Glutamatergic neuron (in vitro differentiated cells): ENCODE results near the gene ARL15. TPM values are rescaled to one million over a fixed set of nuclear protein-coding genes. Genes with fewer than 3 reads are reported as not detected.

Experiments used
- DNase-seq: peaks from one replicate; pipeline ENCODE4 v3.0.0; 2022
- H3K27ac Mint-ChIP-seq: one replicate; pipeline ENCODE4 v1.8.0; 2020; ENCODE audit warnings: mild to moderate bottlenecking, mixed read lengths, inconsistent platforms; ENCODE audit not compliant: unreplicated experiment
- H3K27me3 Mint-ChIP-seq: one replicate; pipeline ENCODE4 v1.8.0; 2020; ENCODE audit warnings: mild to moderate bottlenecking, moderate library complexity, mixed read lengths, inconsistent platforms; ENCODE audit not compliant: unreplicated experiment
- H3K36me3 Mint-ChIP-seq: one replicate; pipeline ENCODE4 v1.8.0; 2020; ENCODE audit warnings: mild to moderate bottlenecking, mixed read lengths, inconsistent platforms; ENCODE audit not compliant: unreplicated experiment
- H3K4me1 Mint-ChIP-seq: one replicate; pipeline ENCODE4 v1.8.0; 2020; ENCODE audit warnings: mild to moderate bottlenecking, low read depth, mixed read lengths, inconsistent platforms; ENCODE audit not compliant: unreplicated experiment
- H3K4me3 Mint-ChIP-seq: one replicate; pipeline ENCODE4 v1.8.0; 2020; ENCODE audit warnings: mild to moderate bottlenecking, mixed read lengths, inconsistent platforms; ENCODE audit not compliant: unreplicated experiment
- H3K9me3 Mint-ChIP-seq: one replicate; pipeline ENCODE4 v1.8.0; 2020; ENCODE audit warnings: mild to moderate bottlenecking, moderate library complexity, mixed read lengths, inconsistent platforms; ENCODE audit not compliant: unreplicated experiment
- total RNA-seq: library from RNA; stranded (reverse); fragmentation: NEBNext Ultra II Directional; extraction: Animal tissue kit (Norgen Biotek cat#: 25700); gene quantifications from one replicate; pipeline ENCODE4 v1.2.1, GENCODE V29; 2021; ENCODE audit not compliant: unreplicated experiment
- TF ChIP-seq, protein P1 (sequence below): fragments of 200-600 bp; sonication (generic); IDR thresholded peaks from one replicate; pipeline ENCODE4 v1.5.0; 2021; ENCODE audit not compliant: partially characterized antibody, unreplicated experiment

The ARL15 gene
- total RNA-seq, 1 donor from 2014 or later: 37.4 TPM

DNA sequence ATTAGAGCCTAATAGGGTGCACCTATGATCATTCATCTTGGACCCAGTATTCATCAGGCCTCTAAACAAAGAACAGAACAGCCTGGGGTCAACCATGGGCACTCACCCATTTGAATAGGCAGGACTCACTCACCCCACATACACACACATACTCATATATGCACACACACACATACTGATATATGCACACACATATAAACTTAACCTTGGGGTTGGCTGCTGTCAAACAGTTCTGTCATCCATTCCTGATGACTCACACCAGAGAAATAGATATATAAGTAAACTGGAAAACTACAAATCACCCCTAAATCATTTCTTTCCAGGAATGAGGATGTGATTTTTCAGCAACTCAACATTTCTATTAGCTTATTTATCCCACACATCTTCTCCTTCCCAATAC lies 51.3 kb downstream of the ARL15 start:
- H3K4me3 Mint-ChIP-seq: no peak overlapping the region

DNA sequence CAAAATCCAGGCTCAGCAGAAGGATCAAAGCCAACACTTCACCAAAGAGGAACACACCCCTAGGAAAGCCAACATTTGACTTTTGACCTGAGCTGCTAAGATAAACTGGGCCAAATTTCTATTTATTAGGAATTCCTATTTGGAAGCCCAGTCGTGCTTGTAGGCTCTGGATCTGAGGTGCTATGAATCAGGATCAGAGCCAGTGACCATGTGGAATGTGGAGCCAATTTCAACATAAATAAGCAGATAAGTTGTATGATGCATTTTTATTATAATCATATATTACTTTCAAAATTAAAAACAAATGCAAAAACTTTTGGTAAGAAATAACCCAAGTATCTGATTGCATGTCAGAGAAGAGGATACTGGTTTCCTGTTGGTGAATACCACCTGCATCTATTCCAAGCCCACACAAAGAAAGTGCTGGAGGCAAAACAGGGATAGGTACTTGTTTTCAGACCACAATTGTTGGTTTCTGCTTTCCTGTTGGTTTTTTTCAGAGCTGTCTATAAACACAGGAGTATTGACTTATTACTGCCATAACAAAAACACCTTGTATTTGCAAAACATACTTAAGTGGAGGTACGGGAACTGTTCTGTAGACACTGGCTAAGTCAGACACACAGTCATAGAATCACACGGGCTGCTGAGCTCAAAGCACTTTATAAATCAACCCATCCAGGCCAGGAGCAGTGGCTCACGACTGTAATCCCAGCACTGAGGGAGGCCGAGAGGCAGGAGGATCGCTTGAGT lies 52.8 kb downstream of the ARL15 start:
- Mint-ChIP-seq H3K4me3 (no peak overlapping the region), H3K27me3 (no peaks in the 10 kb centered on the region), H3K9me3 (peaks cover 1% of the 10 kb centered on the region), H3K27ac (no peak overlapping the region), H3K36me3 (no peaks in the 10 kb centered on the region), H3K4me1 (peaks cover 4% of the 10 kb centered on the region)
- no peak for DNase-seq
- TF ChIP-seq, protein P1, sequence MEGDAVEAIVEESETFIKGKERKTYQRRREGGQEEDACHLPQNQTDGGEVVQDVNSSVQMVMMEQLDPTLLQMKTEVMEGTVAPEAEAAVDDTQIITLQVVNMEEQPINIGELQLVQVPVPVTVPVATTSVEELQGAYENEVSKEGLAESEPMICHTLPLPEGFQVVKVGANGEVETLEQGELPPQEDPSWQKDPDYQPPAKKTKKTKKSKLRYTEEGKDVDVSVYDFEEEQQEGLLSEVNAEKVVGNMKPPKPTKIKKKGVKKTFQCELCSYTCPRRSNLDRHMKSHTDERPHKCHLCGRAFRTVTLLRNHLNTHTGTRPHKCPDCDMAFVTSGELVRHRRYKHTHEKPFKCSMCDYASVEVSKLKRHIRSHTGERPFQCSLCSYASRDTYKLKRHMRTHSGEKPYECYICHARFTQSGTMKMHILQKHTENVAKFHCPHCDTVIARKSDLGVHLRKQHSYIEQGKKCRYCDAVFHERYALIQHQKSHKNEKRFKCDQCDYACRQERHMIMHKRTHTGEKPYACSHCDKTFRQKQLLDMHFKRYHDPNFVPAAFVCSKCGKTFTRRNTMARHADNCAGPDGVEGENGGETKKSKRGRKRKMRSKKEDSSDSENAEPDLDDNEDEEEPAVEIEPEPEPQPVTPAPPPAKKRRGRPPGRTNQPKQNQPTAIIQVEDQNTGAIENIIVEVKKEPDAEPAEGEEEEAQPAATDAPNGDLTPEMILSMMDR: no peak

More for the DNA sequence above, 51.3 kb downstream of the ARL15 start:
- Mint-ChIP-seq H3K27ac (no peak overlapping the region), H3K36me3 (no peaks in the 10 kb centered on the region), H3K27me3 (no peaks in the 10 kb centered on the region), H3K9me3 (peaks cover 1% of the 10 kb centered on the region), H3K4me1 (peaks cover 4% of the 10 kb centered on the region)
- no peak for DNase-seq
- TF ChIP-seq, protein P1: no peak

- no peak overlapping the region for H3K27ac Mint-ChIP-seq
- H3K4me3 Mint-ChIP-seq: no peak overlapping the region
- H3K9me3 Mint-ChIP-seq: peaks cover 1% of the 10 kb centered on the region
- no peaks in the 10 kb centered on the region for H3K36me3 Mint-ChIP-seq
- peaks cover 1% of the 10 kb centered on the region for H3K4me1 Mint-ChIP-seq
- DNase-seq: no peak
- H3K27me3 Mint-ChIP-seq: no peaks in the 10 kb centered on the region
- TF ChIP-seq, protein P1: no peak
Observed at GRCh38 chr5:54254482-54255198, 55.7 kb downstream of the ARL15 start.

DNA sequence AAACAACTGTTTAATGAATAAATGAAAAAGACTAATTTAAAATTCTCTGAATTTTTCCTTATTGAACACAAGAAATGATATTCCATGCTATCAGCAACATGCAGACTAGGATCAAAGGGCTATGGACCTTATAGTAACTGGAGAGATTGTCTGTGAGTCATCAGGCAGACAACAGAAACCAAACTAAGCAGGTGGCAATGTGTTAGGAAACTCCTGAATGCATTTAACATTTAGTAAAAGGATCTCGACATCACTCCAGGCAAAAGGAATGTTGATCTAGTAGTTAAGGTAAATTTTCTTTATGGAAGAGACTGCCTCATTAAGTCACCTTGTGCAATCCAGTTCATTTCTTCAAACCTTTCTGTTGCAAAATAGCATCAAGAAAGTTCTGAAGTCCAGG lies 58.4 kb downstream of the ARL15 start:
- no peak for DNase-seq
- TF ChIP-seq, protein P1: no peak
- Mint-ChIP-seq H3K36me3 (no peaks in the 10 kb centered on the region), H3K4me3 (no peak overlapping the region), H3K27ac (no peak overlapping the region), H3K27me3 (no peaks in the 10 kb centered on the region), H3K9me3 (no peaks in the 10 kb centered on the region), H3K4me1 (peaks cover 1% of the 10 kb centered on the region)
